Hypothalamus (tissue), 51 donors: ENCODE measurements around the gene S100A16.

ENCODE experiments used
- DNase-seq, 51 donors: peaks; one replicate each; lab custom pipeline; 2025; lab: John Stamatoyannopoulos, UW

Gene S100A16

DNA sequence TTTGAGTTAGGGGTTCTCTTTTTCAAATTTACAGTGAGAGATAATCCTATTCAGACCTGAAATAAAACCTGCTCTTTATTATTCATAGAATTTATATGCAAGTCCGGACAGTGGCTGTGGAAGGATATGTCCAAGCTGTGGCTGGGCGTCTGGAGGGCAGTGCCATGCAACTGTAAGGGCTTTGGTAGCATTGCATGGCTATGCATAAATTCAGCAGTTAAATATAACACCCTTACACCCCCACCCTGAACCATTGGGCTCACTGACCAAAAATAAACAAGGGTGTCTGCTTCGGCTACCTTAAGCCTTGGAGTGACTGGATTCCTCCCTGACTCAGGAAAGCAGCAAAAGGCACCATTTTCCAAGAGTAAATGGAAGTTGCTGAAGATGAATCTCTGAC, 26.3 kb upstream of the S100A16 start:
- DNase-seq: no peak

DNA sequence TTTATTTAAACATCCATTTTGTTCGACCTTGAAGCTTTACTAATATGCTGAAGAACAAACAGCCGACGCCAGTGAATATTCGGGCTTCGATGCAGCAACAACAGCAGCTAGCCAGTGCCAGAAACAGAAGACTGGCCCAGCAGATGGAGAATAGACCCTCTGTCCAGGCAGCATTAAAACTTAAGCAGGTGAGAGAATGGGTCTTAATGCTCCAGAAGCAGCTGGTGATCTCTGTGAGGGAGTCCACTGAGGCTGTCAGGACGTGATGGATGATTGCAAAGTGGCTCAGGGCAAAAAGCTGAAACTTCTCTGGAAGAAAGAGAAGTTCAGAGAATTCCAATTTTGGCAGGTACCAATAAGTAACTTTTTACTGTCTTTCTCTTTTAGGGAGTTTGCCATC, 25.3 kb upstream of the S100A16 start:
- DNase-seq: no peak

GRCh38 chr1:153636312-153636711, 23.4 kb upstream of the S100A16 start:
- no peak for DNase-seq

- DNase-seq: no peak
These were observed 22.9 kb upstream of the S100A16 start for GRCh38 chr1:153635872-153636271.

DNA sequence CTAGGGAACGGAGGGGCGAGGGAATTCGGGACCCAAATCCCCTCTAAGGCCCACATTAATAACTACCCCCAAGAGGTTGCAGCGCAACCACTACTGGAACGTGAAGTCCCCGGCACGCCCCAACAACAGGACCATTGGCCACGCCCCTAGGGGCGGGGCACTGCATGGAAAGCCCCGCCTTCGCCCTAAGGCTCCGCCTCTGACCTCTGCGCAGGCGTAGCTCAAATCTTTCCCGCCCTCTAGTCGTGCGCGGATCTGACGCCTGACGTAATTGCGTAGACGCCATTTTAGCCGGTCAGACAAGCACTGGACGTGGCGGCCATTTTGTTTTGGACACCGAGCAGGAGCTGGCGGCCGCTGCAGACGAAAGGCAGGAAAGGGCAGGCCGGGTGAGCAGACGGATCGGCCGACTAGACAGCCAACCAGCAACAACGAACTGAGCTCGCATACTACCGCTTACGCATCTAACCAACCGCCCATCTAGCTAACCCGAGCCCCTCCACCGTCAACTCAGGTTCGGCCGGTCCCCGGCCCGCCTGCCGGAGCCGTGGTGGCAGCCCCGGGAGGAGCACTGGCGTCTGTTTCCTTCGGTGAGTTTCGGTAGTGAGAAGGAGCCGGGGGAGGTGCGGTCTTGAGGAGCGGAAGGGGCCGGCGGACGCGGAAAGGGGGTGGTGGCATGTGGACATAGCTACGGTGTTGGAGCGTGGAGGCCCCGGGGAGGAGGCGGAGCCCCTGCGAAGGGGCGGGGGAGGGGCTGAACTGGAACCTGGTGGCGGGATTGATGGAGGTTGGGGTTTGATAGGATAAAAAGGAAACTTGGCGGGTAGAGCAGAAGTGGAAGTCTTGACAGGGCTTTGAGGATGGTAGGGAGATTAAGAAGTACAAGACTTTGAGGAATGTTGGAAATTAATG, 21.1 kb upstream of the S100A16 start, which contains the start of gene CHTOP:
TSS of gene CHTOP (plus strand) at position 313 of the 912 bp plus-strand sequence. CDS start 2,523 bp downstream, outside the sequence.
- DNase-seq: peak; percentile 74 to 99 (median 96)

GRCh38 chr1:153633161-153633753, 20.3 kb upstream of the S100A16 start:
- DNase-seq: peak in 3 of 51 donors; percentile 53 to 84 (median 64)

DNA sequence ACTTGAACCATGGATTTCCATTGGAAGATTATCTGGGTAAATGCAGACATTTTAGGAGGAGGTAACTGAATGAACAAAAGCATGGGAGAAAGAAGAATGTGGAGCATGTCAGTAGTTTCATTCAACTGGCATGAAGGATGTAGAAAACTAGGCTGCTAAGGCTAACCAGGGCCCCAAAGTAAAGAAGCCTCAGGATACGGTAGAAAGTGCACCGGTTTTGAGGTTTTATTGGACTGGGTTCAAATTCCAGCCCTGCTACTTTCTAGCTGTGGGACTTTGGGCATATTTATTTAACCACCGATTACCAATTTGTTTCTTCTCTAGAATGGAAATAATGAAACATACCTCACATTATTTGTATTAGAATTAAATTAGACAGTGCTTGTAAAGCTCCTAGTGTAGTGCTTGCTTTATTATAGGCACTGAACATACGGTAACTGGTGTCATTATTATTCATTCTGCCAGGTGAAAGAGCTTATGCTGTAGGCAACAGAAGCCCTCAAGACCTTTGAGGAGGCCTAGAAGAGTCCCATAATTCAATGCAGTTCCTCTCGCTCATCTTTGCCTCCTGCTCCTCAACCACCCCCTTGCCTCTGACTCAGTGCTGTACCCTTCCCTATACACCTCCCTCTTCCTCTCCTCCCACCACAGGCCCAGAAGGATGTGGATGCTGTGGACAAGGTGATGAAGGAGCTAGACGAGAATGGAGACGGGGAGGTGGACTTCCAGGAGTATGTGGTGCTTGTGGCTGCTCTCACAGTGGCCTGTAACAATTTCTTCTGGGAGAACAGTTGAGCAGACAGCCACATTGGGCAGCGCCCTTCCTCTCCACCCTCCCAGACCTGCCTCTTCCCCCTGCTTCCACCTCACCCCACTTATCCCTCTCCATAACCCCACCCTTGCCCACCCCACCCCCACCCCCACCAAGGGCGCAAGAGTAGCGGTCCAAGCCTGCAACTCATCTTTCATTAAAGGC, 18.4 kb upstream of the S100A16 start:
- peak in 2 of 51 donors; percentile 5 to 51 for DNase-seq

- no peak for DNase-seq
These were observed 17.4 kb upstream of the S100A16 start for GRCh38 chr1:153630384-153630783.

DNA sequence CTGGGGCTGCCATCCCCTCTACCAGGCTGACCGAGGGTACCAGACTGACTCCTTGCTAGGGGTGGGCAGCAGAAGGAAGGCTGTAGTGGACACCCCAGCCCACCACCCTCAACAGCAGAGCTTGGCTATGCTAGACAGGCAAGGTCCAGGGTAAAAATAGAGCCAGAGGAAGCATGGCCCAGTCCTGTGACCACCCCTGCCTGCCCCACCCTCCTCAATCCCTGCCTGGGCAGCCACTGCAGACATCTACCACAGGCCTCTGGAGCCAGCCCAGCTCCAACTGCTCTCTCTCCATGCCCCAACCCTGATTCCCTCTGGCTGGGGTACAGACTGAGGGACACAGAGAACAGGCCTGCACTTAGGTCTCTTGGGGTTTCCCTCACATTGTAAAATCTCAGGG, 17.0 kb upstream of the S100A16 start:
- DNase-seq: peak in 26 of 51 donors; percentile 13 to 74 (median 42)

DNA sequence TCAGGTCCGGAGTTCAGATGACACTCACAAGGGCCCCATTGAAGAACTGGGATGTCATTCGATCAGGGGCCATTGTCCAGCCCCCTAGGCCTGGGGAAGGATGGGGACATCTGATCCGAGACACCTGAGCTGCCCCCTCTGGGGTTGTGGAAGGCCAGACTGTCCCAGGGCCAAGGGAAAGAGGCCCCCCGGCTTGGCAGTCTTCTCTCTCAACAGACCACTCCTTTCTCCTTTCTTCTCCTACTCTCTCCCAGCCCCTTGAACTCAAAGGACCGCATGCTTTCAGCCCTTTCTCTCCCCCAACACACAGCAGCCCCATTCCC, 16.4 kb upstream of the S100A16 start:
- DNase-seq: no peak

- peak in 1 of 51 donors; percentile 34 for DNase-seq
These were observed 15.9 kb upstream of the S100A16 start for GRCh38 chr1:153628638-153629342.

DNA sequence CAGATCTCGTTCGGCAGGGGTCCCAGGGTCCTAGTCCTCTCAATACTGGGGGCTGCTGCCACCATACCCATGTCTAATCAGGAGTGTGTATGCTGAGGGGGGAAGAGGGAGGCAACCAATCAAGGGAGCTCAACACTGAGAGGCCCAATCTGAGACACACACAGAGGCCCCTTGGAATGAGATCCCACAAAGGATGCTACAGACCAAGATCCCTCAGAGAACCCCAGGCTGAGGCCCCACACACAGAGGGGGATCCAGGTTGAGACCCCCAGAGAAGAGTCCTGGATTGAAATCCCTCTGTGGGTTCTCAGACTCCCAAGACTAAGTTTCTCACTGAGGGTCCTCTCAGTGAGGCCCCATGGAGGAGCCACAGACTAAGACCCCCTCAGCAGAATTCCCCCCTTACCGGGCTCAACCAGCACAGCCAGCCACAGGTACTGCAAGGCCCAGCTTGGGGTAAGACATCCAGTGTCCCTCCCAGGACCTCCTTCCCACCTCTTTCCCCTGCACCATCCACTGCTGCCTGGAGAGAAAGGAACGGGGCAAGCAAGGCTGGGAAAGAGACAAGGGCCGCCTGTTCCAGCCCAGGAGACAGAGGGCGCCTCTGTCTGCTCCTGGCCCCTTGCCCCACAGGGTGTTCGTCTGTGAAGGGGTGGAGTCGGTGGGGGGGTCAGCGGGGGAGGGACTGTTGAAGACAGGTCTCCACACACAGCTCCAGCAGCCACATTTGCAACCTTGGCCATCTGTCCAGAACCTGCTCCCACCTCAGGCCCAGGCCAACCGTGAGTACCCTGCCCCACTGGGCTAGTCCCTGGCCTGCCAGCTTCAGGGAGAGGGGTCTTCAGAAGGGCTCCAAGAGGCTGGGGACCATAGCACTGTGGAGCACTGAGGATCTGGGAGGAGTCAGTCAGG, 15.0 kb upstream of the S100A16 start, which contains the start of gene S100A1:
TSS of gene S100A1 (plus strand) at position 720 of the 912 bp plus-strand sequence. CDS start 2,088 bp downstream, outside the sequence.
- DNase-seq: peak in 45 of 51 donors; percentile 16 to 90 (median 67)

GRCh38 chr1:153626904-153627714, 14.2 kb upstream of the S100A16 start, which contains the start of gene S100A13:
Gene S100A13, minus strand, starts transcription at chr1:153627505. Its CDS starts 1,033 bp downstream, at chr1:153626472.
- peak in 39 of 51 donors; percentile 19 to 78 (median 63) for DNase-seq

DNA sequence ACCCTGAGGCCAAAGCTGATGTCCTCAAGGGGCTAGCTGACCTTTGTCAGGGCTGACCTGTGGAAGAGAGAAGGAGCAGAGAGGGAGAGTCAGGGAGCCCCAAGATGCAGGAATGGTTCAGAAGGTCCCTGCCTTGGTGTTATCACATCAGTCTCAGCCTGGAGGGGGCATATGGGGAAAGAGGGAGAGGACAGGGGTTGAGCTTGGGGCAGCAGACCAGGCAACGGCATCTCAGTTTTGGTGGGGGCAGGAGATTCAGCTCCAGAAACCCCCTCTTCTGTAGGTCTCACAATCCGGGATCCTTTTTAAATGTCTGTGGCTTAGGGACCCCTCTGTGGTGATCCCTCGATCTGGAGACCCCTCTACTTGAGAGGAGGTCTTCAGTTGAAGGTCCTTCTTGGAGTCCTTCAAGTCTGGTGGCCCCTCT, 13.6 kb upstream of the S100A16 start:
- DNase-seq: no peak

DNA sequence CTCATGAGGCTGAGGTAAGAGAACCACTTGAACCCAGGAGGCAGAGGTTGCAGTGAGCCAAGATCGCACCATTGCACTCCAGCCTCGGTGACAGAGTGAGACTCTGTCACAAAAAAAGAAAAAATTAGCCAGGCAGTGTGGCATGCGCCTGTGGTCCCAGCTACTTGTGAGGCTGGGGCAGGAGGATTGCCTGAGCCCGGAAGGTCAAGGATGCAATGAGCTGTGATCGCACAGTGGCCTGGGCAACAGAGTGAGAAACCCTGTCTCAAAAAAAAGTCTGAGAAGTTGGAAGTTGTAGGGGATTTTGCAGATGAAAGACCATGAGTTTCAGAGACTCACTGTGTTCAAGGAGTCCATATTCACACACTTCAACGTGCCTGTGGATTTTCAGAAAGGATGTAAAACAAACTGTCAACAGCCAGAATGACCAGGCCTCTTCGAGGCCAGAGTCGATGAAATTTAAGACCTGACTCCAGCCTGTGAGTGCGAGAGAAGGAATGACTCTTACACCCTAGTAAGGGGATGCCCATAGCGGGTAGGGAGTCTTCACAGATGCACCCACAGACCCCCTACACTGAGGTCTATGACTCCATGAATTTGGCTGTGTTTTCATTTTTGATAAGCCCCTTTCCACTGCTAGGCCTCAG, 12.2 kb upstream of the S100A16 start:
- no peak for DNase-seq

- no peak for DNase-seq
These were observed 10.2 kb upstream of the S100A16 start for GRCh38 chr1:153623101-153623500.

DNA sequence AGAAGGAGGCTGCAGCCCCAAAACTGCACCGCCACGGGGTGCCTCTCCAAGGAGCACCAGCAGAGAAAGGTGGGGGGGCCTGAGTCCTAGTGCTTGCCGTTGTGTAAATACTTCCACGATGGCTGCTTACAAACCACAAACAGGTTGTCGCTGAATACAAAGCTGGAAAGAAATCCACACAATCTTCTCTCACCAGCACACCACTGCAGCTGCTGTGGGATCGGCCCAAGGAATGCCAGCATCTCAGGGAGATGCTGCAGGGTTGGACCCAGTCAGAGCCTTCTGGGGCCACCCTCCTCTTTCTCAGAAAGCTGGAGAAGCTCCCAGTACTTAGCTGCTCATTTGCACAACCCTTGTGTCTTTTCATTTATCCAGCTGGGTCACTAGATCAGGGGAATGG, 6.2 kb upstream of the S100A16 start:
- no peak for DNase-seq
